ENCODE measurements around the gene EIF3A.
"Not testable (repeated sequence)": the region's sequence is repeated elsewhere in the genome, so short reads cannot be mapped to it uniquely, and the experiment has no call there.

EIF3A gene, protein sequence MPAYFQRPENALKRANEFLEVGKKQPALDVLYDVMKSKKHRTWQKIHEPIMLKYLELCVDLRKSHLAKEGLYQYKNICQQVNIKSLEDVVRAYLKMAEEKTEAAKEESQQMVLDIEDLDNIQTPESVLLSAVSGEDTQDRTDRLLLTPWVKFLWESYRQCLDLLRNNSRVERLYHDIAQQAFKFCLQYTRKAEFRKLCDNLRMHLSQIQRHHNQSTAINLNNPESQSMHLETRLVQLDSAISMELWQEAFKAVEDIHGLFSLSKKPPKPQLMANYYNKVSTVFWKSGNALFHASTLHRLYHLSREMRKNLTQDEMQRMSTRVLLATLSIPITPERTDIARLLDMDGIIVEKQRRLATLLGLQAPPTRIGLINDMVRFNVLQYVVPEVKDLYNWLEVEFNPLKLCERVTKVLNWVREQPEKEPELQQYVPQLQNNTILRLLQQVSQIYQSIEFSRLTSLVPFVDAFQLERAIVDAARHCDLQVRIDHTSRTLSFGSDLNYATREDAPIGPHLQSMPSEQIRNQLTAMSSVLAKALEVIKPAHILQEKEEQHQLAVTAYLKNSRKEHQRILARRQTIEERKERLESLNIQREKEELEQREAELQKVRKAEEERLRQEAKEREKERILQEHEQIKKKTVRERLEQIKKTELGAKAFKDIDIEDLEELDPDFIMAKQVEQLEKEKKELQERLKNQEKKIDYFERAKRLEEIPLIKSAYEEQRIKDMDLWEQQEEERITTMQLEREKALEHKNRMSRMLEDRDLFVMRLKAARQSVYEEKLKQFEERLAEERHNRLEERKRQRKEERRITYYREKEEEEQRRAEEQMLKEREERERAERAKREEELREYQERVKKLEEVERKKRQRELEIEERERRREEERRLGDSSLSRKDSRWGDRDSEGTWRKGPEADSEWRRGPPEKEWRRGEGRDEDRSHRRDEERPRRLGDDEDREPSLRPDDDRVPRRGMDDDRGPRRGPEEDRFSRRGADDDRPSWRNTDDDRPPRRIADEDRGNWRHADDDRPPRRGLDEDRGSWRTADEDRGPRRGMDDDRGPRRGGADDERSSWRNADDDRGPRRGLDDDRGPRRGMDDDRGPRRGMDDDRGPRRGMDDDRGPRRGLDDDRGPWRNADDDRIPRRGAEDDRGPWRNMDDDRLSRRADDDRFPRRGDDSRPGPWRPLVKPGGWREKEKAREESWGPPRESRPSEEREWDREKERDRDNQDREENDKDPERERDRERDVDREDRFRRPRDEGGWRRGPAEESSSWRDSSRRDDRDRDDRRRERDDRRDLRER (N-terminal part only)

DNA sequence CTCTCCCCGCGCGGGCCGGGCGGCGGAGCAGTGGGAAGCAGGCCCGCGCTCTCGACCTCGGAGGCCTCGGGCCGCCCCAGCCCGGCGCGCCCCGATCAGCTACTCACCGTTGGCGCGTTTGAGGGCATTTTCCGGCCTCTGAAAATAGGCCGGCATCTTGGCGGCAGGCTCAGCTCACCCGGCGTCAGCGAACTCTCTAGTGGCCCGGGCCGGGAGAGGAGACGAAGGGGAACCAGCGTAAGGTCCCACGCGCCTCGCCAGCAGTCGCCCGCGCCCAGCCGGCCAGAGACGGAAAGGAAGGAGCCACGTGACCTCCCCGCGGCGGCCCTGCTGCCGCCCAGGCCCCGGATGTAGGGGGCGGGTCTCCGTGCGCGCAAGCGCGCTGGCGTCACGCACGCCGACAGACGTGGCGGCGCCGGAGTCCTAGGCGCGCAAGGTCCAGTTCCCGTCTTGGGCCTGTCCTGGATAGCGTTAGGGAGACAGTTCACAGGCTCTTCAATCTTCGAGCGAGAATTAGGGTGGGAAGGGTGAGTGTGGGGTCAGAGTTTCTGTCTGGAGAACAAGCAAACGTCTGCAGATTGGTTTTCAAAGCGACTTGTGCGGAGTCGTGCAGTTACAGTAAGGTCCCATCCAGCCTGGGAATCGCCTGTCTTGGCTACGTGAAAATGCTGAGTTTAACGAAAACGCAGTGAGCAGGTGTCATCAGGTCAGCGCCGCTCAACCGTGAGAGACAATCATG lies at the start of gene EIF3A:
TSS of gene EIF3A (minus strand) at position 297 of the 739 bp plus-strand sequence. CDS start at position 156, 141 bp downstream.
- DNase-seq = peak; percentile 55 to 97 (median 89)

DNA sequence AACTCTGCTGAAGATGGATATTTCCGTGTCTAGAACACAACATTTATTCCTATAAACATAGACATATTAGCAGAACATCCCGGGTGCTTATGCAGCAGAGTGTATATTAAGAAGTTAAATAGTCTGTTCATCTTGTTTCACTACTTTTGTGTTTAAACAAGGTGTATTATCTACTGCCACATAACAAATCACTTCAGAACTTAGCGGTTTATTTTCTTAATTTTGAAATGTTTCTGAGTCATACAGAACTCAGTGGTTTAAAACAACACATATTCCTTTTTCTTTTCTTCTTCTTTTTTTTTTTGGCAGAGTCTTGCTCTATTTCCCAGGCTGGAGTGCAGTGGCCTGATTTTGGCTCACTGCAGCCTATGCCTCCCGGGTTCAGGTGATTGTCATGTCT lies 49.1 kb upstream of the EIF3A start:
- no peak for DNase-seq

DNA sequence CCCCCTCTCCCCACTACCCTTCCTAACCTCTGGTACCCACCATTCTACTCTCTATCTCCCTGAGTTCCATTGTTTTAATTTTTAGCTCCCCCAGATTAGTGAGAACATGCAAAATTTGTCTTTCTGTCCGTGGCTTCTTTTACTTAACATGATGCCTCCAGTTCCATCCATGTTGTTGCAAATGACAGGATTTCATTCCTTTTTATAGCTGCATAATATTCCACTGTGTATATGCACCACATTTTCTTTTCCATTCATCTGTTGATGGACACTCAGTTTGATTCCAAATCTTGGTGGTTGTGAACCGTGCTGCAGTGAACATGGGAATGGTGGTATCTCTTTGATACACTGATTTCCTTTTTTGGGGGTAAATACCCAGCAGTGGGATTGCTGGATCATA lies 45.3 kb upstream of the EIF3A start:
- DNase-seq = no peak

DNA sequence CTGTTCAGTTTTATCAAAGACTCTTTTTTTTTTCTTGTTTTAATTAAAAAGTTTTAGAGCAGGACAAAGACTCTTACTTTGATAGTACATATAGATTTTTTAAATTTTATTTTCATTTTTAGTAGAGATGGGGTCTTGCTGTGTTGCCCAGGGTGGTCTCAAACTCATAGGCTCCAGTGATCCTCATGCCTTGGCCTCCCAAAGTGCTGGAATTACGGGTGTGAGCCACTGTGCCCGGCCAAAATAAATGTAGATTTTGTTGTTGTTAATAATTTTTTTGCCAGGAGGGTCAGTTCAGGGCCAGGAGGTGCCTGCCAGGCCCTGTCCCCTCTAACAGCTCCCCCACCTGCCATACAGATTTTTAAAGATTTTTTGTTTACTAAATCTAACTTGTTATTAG lies 40.3 kb upstream of the EIF3A start:
- no peak for DNase-seq

DNA sequence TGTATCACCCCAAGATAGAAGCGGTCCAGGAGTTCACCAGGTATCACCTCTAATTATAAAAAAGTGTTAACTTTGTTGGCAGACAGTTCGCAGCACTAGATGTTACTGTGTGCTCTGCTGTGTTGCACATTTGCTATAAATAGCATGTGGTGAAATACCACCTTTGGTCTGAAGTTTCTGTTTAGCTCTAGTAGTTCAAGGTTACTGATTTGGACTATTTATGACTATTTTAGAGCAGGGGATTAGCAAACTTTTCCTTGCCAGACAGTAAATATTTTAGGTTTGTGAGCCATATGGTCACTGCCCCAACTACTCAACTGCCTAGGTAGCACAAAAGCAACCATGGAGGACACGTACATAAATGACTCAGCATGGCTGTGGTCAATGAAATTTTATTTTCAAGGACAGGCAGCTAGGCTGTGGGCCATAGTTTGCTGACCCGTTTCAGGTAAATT lies 39.8 kb upstream of the EIF3A start:
- no peak for DNase-seq

DNA sequence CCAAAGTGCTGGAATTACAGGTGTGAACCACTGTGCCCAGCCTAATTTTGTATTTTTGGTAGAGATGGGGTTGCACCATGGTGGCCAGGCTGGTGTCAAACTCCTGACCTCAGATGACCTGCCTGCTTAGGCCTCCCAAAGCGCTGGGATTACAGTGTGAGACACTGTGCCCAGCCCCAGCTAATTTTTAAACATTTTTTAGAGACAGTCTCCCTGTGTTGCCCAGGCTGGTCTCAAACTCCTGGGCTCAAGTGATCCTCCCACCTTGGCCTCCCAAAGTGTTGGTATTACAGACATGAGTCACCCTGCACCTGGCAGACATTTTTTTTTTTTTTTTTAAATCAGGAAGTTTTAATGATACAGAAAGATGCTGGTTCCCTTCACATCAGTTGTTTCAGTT lies 38.8 kb upstream of the EIF3A start:
- DNase-seq = no peak

DNA sequence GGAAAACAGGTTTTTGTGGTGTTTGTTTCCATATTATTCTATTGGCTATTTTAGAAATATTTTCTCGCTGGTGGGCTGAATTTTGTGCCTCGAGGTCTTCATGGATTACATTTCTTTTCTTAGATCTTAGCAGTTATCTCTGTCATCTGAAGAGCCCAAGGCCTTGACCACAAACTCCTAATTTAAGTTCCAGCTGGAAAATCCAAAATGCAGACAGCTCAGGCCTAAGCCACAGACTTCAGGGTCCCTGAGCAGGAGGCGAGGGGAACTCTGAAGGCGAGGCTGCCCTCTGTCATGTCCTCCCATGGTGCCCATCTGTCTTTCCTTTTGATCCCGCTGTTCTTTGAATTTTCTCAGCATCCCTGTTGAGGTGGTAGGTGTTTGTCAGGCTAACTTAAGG lies 37.6 kb upstream of the EIF3A start:
- DNase-seq = no peak

DNA sequence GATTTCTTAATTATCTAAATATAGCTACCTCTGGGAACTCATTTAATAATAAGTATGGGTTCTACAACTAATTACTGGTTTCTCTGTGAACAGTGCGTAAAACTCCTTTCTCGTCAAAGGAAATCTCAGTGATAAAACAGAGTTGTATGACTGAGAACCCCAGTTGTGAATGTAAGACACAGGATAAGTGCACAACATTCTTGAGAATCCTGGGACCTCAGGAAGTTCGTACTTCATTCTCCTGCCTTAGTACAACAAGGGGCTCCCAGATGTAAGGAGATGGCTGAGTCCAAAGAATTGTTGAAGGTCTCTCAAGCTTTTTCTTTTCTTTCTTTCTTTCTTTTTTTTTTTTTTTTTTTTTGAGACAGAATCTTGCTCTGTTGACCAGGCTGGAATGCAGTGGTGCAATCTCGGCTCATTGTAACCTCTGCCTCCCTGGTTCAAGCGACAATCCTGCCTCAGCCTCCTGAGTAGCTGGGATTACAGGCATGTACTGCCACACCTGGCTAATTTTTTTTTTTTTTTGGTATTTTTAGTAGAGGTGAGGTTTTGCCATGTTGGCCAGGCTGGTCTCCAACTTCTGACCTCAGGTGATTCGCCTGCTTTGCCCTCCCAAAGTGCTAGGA lies 35.8 kb upstream of the EIF3A start:
- DNase-seq = no peak

DNA sequence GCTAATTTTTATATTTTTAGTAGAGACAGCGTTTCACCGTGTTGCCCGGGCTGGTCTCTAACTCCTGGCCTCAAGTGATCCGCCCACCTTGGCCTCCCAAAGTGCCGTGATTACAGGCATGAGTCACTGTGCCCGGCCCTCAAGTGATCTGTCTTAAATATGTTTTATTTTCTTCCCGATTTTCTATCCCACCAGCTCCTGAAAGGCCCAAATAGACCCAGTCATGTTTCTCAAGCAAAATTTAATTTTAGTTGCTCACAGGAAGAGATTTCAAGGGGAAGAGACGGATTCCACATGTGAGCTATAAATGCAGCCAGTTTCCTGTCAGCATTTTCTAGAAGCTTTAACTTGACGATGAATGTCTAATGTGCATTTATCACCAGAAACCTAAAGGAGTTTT lies 35.3 kb upstream of the EIF3A start:
- DNase-seq = no peak

DNA sequence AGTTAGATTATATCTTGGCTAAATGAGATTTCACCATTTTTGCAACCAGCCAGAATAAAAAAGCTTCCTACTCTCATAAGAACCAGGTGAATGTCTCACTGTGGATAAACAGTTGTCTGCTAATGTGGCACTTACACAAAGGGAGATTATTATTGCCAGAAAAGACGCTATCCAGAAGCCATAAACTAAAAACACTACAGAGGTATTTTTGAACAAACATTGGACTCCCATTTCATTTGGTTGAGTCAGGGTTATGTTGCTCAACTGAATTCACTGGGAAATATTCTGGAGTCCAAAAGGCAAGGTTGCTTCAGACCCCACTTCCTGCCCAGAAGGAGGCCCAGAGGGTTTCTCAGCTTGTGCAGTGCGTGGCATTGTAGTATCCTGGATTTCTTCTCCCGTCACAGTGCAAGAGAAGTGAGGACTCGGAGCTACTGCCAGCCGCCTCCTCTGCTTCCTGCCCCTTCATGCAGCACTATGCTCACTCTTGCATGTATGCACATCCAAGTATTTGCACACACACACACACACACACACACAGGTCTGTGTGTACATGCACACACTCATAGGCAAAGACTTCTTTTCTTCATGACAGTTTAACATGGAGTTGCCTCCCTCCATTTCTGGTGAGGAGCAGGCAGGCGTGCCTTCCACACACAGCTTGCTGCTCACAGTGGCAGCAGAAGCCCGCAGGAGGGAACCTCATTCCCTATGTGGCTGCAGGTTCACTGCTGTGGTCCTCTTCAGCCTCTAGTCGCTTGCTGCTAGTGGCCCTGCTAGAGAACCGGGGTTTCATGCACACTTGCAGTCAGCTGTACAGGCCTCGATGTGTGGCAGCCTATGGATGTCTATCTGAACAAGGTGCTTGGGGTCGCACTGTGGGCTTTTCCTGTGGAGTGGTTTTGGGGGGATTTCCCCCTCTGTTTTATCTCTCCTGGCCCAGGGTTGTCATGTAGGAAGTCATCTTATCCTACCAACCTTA lies 33.4 kb upstream of the EIF3A start:
- no peak for DNase-seq

DNA sequence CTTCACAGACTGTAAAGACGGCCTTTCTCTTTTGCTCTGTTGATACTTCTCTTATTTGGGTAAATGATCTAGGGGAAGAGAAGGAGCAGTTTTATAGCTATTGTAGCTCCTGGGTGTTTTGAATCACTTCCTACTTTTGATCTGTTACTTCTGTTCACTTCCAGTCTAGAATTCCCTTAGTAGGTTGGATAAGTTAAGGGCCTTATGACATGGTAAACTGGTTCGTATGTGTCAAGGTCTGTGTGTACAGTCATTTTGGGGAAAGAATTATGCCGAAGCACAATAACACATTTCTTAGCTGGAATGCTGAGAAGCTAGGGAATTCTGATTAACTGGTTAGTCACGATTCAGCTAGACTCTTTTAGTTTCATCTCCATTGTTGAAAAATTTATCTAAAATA lies 31.4 kb upstream of the EIF3A start:
- no peak for DNase-seq

DNA sequence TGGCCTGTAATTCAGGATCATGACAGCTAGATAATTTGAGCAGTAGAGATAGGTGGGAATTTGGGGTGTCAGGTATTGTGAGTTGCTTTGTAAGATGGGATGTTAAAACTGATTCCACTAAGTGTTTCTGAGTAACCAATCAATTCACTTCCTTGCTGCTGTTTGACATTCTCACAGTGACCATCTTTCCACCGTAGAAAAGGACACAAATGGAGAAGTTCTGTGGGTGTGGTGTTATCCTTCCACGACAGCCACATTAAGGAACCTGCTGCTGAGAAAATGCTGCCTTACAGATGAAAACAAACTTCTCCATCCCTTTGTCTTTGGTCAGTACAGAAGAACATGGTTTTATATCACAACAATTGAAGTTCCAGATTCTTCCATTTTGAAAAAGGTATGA lies 27.2 kb upstream of the EIF3A start:
- DNase-seq = not testable (repeated sequence)

DNA sequence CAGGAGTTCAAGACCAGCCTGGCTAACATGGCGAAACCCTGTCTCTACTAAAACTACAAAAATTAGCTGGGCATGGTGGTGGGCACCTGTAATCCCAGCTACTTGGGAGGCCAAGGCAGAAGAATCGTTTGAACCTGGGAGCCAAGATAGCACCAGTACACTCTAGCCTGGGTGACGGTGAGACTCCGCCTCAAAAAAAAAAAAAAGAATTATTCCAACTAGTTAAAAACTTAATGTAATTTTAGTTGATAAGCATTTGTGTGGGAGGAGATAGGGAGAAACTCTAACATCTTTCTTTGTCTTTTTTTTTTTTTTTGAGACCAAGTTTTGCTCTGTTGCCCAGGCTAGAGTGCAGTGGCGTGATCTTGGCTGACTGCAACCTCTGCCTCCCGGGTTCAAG lies 26.5 kb upstream of the EIF3A start:
- not testable (repeated sequence) for DNase-seq

DNA sequence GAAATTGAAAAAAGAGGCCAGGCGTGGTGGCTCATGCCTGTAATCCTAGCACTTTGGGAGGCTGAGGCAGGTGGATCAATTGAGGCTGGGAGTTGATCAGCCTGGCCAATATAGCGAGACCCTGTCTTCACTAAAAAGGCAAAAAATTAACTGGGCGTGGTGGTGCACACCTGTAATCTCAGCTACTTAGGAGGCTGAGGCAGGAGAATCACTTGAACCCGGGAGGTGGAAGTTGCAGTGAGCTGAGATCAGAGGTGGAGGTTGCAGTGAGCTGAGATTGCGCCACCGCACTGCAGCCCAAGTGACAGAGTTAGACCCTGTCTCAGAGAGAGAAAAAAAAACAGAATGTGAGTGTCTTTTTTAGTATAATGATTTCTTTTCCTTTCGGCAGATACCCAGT lies 25.3 kb upstream of the EIF3A start:
- not testable (repeated sequence) for DNase-seq

DNA sequence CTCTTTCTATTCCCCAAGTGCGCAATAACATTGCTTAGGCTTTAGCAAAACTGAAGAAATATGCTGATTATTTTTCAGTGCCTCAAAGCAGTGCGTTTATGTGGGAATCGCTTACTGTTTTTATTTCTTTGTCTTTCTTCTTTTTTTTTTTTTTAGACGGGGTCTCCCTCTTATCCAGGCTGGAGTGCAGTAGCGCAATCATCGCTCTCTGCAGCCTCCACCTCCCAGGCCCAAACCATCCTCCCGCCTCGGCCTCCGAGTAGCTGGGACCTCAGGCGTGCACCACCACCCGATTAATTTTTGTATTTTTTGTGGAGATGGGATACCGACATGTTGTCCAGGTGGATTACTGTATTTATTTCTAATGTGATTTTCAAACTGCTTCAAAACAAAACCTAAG lies 24.5 kb upstream of the EIF3A start:
- DNase-seq = no peak

DNA sequence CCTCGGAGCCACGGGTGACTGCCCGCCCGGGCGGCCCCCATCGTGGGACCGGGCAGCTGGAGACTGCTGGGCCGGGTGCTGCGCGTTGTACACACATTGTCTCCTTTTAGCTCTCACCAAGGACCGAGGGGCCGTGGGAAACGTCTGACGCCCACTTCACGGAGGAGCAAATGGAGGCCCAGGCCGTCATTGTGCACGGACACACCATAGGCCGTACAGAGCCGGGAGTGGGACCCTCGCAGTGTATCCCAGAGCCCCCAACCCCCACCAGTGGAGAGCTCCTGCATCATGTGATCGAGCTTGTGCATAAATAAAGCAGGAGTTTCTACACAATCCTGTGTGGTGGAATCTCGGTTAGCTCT lies 24.0 kb upstream of the EIF3A start:
- DNase-seq = peak in 6 of 14 donors; percentile 8 to 47 (median 32)

DNA sequence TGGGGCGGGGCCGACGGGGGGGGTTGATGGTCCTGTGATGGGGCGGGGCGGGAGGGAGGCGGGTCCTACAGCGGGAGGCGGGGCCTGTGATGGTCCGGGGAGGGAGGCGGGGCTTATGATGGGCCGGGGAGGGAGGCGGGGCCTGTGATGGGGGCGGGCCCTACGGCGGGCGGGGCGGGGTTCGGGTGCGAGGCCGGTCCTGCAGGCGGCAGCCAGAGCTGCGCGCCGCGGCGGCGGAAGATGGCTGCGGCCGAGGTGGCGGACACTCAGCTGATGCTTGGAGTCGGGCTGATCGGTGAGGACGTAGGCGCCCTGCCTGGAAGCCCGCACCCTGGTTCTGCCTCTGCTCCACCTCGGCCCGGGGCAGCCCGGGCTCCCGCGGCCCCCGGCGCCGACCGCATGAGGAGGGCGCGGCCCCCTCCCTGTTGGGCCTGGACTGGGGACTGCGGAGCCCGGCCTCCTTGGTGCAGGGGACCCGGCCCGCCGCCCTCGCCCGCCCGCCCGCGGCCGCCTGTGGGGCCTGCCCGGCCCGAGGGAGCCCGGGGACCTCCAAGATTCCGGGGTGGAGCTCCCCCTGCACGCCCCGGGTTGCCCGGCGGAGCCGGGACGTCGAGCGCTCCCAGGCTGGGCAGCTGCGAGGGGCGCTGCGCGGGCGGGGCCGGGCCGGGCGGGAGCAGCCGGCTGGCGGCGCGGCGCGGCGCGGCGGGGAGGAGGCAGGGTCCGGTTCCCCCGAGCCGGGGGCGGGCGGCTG lies 23.5 kb upstream of the EIF3A start, which contains the start of gene DENND10:
TSS of gene DENND10 (plus strand) at position 211 of the 751 bp plus-strand sequence. CDS start at position 241, 30 bp downstream.
- DNase-seq = peak; percentile 16 to 87 (median 78)

DNA sequence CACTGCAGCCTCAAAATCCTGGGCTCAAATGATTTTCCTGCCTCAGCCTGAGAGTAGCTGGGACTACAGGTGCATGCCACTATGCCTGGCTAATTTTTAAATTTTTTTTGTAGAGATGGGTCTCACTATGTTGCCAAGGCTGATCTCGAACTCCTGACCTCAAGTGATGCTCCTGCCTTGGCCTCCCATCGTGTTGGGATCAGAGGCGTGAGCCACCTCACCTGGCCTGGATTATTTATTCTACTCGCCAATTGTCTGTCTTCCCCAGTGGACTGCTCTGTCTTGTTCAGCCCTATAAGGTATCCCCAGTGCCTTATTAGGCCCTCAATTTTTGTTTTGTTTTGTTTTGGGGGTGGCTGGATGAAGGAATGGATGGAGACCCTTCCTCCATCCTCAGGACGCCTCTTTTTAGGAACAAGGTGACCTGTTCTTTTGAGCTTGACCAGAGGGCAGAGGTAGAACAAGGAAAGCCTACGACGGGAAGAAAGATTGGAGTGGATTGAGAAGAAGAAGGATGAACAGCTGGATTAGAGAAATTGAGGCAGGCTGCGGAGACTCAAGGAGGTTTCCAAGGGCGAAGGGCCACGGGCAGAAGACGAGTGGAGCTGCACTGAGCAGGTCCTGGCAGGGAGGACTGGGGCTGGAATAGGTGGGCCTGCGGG lies 22.8 kb upstream of the EIF3A start:
- DNase-seq = peak in 1 of 14 donors; percentile 40

All from C1 segment of cervical spinal cord (tissue), 14 donors.